NCI-H2196 treated with DMSO at 0.1 percent for 48 hours (cell line): ENCODE results near the gene CASP8AP2.
"Not testable (repeated sequence)": the region's sequence is repeated elsewhere in the genome, so short reads cannot be mapped to it uniquely, and the experiment has no call there.

Source experiments
- DNase-seq: peaks from one replicate; lab custom pipeline; 2025; ENCODE audit not compliant: unreplicated experiment; lab: John Stamatoyannopoulos, UW

Gene CASP8AP2

DNA sequence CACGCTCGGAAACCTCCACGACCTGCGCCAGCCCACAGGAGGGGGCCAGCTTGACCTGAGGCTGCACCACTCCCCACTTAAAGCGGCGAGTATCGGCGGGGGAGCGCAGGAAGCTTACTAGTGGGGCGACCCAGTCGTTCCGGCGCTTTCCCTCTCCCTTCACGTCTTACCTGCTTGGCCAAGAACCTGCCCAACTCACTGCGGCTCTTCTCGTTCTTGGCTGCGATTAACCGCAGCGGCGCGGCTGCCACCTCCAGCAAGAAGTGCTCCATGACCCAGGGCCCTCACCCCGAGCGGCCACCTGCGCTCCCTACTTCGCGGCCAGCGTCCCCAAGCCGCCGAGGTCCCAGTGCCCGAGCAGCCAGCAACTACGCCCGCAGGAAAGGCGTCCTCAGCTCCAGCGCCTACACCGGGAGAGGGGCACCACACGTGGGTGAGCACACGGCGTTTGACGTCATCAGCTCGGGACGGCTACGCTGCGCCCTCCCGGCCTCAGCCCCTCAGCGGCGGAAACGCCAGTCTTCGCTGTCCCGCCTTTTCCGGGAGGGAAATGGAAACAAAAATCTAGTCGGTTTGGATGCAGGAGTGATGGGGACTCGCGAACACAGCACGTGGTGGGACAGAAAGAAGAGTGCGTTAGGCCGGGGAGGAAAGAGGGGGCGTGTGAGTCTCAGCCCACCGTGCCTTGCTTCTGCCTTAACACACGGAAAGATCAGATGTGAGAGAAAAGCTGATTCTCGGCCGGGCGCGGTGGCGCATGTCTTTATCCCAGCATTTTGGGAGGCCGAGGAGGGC is 10.1 kb upstream of the CASP8AP2 start, which contains the start of gene MDN1:
TSS of gene MDN1 (minus strand) at position 459 of the 795 bp plus-strand sequence. CDS start at position 272, 187 bp downstream.
- DNase-seq, result peak; percentile 92

DNA sequence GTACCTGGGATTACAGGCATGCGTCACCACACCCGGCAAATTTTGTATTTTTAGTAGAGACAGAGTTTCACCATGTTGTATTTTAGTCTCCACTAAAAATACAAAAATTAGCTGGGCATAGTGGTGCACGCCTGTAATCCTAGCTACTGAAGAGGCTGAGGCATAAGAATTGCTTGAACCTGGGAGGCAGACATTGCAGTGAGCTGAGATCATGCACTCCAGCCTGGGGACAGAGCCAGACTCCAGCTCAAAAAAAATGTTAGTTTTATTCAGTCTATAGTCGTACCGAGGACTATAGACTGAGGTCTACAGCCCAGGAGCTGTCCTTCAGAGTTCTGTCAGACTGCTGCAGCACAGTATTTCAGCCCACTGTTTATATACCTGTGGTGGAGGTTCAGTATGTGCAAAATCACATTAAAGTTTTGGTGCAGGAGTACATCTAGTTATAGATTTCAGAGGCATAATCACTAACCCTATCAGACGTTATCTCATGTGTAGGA is 3.6 kb upstream of the CASP8AP2 start:
- no peak for DNase-seq

DNA sequence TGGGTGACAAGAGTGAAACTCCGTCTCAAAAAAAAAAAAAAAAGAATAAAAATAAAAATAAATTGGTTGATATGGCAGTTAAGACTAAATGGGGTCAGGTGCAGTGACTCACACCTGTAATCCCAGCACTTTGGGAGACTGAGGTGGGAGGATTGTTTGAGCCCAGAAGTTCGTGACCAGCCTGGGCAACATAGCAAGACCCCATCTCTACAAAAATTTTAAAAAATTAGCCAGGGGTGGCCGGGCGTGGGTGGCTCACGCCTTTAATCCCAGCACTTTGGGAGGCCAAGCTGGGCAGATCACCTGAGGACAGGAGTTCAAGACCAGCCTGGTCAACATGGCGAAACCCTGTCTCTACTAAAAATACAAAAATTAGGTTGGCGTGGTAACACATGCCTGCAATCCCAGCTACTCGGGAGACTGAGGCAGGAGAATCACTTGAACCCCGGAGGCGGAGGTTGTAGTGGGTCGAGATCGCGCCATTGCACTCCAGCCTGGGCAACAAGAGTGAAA is 1.1 kb upstream of the CASP8AP2 start:
- DNase-seq, result not testable (repeated sequence)

DNA sequence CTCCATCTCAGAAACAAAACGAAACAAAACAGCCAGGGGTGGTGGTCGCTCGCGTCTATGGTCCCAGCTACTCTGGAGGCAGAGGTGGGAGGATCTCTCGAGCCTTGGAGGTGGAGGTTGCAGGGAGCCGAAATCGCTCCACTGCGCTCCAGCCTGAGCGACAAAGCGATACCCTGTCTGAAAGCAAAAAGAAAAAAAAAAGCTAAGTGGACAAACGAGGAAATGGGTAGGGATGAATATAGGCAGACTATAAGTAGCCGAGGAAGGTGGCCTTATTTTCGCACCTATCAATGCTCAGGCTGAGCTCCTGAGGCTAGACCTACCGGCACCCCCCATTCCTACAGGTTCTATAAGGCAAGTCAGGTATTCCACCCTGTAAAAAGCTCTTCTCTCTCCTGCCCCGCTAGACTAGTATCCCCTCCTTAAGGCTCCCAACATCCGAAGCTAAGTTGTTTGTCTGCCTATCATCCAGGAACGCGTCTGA is 650 bp upstream of the CASP8AP2 start:
- DNase-seq, result no peak

DNA sequence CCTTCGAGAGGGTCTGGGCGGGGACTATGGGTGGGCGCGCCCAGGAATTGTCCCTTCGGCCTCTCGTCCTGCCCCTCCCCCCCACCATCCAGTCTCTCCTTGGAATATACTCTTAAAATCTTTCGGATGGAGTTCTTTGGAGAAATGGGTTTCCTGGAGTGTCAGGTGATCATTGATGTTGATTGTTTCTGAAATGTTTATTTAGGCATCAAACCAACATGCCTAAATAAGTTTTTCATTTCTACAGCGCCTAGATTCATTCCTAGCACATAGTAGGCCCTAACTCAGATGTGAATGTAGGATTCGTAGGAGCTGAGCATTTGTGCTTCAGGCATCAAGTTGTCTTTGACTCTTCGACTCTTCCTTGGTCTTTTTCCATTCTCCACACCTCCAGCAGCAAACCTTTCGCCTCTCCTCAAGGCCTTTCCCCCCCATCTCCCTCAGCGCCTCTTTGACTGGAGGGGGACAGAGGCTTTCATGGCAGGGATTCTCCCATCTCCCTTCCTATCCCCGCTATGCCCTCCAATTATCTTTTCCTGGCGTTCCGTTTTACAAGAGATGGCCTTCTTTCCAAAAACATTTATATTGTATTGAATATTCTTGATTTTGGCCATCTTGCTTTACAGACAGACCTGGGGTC is 610 bp downstream of the CASP8AP2 start:
- DNase-seq, result no peak

DNA sequence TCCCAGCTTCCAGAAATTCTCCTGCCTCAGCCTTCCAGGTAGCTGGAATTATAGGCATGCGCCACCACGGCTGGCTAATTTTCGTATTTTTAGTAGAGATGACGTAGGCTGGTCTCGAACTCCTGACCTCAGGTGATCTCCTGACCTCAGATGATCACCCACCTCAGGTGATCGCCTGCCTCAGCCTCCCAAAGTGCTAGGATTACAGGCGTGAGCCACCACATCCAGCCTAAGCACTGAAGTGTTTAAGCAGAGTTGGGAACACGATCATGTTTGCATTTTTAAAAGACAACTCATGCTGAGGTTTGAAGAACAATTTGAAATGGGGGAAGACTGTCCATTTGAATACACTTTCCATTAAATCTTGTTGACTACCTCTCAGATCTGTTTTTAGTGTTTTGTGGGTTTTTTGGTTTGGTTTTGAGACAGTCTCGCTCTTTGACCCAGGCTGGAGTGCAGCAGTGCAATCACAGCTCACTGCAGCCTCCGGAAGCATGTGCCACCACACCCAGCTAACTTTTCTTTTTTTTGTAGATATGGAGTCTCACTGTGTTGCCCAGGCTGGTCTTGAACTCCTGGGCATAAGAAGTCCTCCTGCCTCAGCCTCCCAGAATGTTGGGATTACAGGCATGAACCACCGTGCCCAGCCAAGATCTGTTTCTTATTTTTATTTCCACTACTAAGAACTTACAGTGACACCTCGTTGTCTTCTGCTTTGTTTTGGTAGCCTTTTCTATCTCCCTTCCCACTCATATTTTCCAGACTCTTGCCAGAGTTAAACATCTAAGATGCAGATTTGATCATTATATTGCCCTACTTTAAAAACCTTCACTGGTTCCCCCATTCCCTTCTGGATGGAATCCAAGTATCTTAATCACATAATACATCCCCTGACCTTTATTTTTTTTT is 5.5 kb downstream of the CASP8AP2 start:
- DNase-seq, result no peak

DNA sequence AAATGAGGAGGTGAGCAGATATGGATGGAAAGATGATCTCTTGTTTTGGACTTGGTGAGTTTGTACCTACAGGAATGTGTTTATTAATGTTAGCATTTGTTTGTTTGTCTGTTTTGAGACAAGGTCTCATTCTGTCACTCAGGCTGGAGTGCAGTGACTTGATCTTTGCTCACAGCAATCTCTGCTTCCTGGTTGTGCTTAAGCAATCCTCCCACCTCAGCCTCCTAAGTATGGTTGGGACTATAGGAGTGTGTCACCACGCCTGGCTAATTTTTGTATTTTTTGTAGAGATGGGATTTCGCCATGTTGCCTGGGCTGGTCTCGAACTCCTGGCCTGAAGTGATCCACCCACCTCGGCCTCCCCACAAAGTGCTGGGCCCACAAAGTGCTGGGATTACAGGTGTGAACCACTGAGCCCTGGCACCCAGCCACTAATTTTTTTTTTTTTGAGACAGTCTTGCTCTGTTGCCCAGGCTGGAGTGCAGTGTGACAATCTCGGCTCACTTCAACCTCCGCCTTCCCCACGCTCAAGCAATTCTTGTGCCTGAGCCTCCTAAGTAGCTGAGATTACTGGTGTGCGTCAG is 7.1 kb downstream of the CASP8AP2 start:
- DNase-seq, result no peak

DNA sequence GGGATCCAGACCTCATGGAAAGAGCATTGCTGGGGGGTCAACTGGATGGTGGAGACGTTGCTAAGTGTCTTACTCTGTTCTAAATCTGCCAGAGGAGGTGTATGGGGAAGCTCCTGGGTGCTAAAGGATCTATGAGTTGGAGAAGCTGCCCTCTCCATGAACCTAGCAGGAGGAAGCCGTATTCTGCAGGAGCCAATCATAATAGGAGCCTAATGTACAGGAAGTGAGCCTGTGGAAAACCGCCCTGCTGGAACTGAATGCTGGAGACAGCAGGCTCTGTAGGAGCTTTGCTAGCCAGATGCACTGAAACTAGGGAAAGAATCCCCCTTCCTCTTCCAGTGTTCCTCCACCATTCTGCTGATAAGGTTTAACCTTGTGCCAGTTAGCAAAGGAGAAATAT is 10.9 kb downstream of the CASP8AP2 start:
- no peak for DNase-seq

DNA sequence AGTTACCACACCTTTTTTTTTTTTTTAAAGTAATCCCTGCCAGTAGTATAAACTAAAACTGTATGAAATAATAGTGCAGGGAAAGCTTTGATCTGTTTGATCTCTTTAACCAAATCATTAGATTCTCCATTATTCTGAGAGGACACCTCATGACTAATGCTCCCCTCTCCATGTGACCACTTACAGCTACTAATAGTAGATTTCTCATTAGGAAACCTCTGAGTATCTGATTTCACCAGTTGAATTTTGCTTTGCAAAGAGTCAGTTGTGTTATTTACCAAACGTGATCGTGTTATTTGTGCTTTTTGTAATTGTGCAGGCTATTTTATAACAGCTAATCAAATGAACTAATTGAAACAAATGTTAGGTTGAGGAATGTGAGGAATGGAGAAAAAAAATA is 12.5 kb downstream of the CASP8AP2 start:
- no peak for DNase-seq

DNA sequence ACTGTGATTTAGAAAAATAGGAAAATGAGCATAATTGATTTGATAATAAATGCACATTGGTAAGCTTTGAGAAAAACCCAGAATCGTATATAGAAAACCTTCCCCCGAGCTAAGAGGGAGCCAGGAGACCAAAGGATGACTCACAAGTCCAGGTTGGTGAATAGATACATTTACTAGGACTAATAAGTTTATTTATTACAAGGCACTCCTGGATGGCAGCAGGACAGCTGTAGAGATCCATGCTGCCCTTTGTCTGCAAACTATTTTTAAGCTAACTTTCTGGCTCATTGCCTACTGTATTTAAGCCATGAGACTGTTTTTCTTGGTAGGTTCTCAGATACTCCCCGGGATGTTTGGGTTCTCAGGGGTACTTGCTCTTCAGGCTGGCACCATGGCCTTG is 13.4 kb downstream of the CASP8AP2 start:
- no peak for DNase-seq

DNA sequence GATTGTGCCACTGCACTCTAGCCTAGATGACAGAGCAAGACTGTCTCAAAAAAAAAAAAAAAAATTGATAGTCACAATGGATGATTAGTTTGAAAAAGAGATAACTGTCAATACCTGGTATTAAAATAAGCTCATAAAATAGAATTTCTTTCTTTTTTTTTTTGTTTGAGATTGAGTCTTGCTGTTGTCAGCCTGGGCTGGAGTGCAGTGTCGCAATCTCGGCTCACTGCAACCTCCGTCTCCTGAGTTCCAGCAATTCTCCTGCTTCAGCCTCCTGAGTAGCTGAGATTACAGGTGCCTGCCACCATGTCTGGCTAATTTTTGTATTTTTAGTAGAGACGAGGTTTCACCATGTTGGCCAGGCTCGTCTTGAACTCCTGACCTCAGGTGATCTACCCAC is 17.8 kb downstream of the CASP8AP2 start:
- DNase-seq, result not testable (repeated sequence)

DNA sequence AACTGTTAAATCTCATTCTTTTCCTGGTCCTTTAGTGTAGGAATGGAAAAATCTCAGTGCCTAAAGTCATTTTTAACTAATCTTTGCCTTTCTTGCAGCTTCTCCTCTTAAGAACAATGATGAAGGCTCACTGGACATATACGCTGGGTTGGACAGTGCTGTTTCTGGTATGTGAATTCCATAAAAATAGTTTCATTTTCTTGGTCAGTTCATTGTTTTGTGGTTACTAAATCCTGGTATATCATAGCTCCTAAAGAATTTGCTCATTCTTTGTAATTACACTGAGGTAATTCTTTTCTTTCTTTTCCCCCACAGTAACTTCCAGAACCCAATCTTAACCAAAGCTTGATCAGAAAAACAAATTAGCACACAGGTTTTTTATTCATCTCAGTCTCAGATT is 23.4 kb downstream of the CASP8AP2 start:
- DNase-seq, result no peak

DNA sequence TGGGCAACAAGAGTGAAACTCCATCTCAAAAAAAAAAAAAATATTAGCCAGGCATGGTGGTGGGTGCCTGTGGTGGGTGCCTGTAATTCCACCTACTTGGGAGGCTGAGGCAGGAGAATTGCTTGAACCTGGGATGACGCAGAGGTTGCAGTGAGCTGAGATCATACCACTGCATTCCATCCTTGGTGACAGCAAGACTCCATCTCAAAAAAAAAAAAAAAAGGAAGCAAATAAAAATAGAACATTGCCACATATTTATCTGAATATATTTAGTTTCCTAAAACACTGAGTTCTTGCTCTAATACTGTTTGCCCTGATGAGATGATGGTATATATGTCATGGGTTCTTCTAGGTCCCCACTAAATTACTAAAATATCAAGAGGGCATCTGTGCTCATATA is 28.4 kb downstream of the CASP8AP2 start:
- no peak for DNase-seq

DNA sequence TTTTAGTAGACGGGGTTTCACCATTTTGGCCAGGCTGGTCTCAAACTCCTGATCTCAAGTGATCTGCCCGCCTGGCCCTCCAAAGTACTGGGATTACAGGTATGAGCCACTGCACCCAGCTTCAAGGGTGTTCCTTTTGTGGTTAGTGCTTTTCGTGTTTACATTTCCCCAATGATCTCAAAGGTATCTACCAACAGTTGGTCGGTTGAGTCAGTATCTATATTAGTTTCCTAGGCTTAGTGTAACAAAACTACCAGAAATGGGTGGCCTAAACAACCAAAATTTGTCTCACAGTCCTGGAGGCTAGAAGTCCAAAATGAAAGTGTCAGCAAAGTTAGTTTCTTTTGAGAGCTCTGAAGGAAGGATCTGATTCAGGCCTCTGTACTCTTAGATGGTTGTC is 30.1 kb downstream of the CASP8AP2 start:
- no peak for DNase-seq

DNA sequence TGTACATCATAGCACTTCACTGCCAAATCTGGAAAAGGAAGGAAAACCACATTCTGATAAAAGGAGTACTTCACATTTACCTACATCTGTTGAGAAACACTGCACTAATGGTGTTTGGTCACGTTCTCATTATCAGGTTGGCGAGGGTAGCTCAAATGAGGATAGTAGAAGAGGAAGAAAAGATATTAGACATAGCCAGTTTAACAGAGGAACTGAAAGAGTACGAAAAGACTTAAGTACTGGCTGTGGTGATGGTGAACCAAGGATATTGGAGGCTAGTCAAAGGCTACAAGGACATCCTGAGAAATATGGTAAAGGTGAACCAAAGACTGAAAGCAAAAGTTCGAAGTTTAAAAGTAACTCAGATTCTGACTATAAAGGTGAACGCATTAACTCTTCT is 32.6 kb downstream of the CASP8AP2 start:
- no peak for DNase-seq

DNA sequence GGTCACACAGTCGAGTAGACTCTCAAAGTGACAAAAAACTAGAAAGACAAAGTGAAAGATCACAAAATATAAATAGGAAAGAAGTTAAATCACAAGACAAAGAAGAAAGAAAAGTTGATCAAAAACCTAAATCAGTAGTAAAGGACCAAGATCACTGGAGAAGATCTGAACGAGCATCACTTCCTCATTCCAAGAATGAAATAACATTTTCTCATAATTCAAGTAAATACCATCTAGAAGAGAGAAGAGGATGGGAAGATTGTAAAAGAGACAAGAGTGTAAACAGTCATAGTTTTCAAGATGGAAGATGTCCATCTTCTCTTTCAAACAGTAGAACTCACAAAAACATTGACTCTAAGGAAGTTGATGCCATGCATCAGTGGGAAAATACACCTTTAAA is 33.0 kb downstream of the CASP8AP2 start:
- DNase-seq, result no peak

DNA sequence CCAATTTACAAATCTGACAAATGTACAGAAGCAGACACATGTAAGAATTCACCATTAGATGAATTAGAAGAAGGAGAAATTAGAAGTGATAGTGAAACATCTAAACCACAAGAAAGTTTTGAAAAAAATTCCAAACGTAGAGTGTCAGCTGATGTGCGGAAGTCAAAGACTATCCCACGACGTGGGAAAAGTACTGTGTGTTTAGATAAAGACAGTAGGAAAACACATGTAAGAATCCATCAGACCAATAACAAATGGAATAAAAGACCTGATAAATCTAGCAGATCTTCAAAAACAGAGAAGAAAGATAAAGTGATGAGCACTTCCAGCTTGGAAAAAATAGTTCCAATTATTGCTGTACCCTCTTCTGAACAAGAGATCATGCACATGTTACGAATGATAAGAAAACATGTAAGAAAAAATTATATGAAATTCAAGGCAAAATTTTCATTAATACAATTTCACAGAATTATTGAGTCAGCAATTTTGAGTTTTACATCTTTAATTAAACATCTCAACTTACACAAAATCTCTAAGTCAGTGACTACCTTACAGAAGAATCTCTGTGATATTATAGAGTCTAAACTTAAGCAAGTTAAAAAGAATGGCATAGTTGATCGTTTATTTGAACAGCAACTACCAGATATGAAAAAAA is 36.5 kb downstream of the CASP8AP2 start:
- no peak for DNase-seq

DNA sequence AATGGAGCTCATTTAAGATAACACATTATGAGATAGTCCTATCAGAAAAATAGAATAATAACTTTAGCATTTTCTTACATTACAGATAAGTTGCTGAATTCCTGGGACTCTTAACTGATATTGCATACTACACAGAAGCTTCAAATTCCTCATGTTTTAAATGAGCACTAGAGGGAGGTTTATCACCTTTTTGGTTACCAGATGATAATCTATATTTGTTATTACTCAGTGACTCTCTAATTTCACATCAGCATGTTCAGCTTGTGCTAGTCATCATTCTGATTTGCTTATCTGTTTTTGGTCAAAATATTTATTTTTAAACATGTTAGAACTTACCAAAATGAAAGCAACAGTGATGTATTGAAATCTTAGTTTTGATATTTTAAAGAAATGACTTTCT is 44.0 kb downstream of the CASP8AP2 start:
- no peak for DNase-seq

DNA sequence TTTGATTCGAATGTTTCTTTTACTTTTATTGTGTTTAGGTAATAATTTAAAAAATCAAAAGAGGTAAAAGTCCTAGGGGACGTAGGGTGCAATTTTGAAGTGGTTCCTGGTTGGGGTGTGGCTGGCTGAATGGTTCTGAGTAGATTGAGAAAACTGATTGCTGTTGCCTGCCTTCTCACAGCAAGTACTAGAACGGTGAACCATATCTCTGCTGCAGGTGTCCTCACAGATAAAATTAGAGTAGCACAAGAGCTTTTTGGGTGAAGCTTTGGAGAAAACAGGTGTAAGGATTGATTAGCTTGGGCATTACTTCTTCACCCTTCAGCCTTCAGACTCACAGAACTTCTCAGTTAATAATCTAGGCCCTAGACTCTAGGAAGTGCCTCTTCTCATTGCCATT is 44.8 kb downstream of the CASP8AP2 start:
- no peak for DNase-seq
